ENCODE data around the gene ILKAP. TPM values are rescaled to one million over a fixed set of nuclear protein-coding genes. Genes with fewer than 3 reads are reported as not detected.

Gene ILKAP
- total RNA-seq, 1 donor from 2014 or later, result 25.0 TPM

GRCh38 chr2:238231809-238232208 is 28.3 kb upstream of the ILKAP start:
- no peak for DNase-seq (ENCODE audit: low read depth)
- H3K27me3 ChIP-seq (ENCODE audit: control insufficient read depth, insufficient read depth, low read length), result no peaks in the 10 kb centered on the region
- no peak for FAIRE-seq
- H3K4me3 ChIP-seq (ENCODE audit: low read depth, low read length), result no peak overlapping the region
- TF ChIP-seq CTCF (IDR thresholded peaks at IDR 0.05; ENCODE audit: insufficient read depth, low read length, severe bottlenecking), result no peak
- H3K36me3 ChIP-seq (ENCODE audit: control insufficient read depth, insufficient read depth, low read length), result no peaks in the 10 kb centered on the region

GRCh38 chr2:238231251-238231793 is 27.8 kb upstream of the ILKAP start:
- no peak for FAIRE-seq
- H3K36me3 ChIP-seq (ENCODE audit: control insufficient read depth, insufficient read depth, low read length), result no peaks in the 10 kb centered on the region
- TF ChIP-seq CTCF (IDR thresholded peaks at IDR 0.05; ENCODE audit: insufficient read depth, low read length, severe bottlenecking), result no peak
- no peaks in the 10 kb centered on the region for H3K27me3 ChIP-seq (ENCODE audit: control insufficient read depth, insufficient read depth, low read length)
- DNase-seq (ENCODE audit: low read depth), result peak; percentile 46
- H3K4me3 ChIP-seq (ENCODE audit: low read depth, low read length), result no peak overlapping the region

- H3K27me3 ChIP-seq (ENCODE audit: control insufficient read depth, insufficient read depth, low read length), result no peaks in the 10 kb centered on the region
- TF ChIP-seq CTCF (IDR thresholded peaks at IDR 0.05; ENCODE audit: insufficient read depth, low read length, severe bottlenecking), result no peak
- H3K4me3 ChIP-seq (ENCODE audit: low read depth, low read length), result no peak overlapping the region
- DNase-seq (ENCODE audit: low read depth) (no peak), FAIRE-seq (no peak)
- no peaks in the 10 kb centered on the region for H3K36me3 ChIP-seq (ENCODE audit: control insufficient read depth, insufficient read depth, low read length)
These were observed 27.2 kb upstream of the ILKAP start for GRCh38 chr2:238230699-238231098.

- no peaks in the 10 kb centered on the region for H3K27me3 ChIP-seq (ENCODE audit: control insufficient read depth, insufficient read depth, low read length)
- no peak overlapping the region for H3K4me3 ChIP-seq (ENCODE audit: low read depth, low read length)
- TF ChIP-seq CTCF (IDR thresholded peaks at IDR 0.05; ENCODE audit: insufficient read depth, low read length, severe bottlenecking), result no peak
- H3K36me3 ChIP-seq (ENCODE audit: control insufficient read depth, insufficient read depth, low read length), result no peaks in the 10 kb centered on the region
- DNase-seq (ENCODE audit: low read depth) (no peak), FAIRE-seq (no peak)
These were observed 25.2 kb upstream of the ILKAP start for GRCh38 chr2:238228700-238229099.

GRCh38 chr2:238227587-238228032 is 24.1 kb upstream of the ILKAP start:
- no peak overlapping the region for H3K4me3 ChIP-seq (ENCODE audit: low read depth, low read length)
- no peak for TF ChIP-seq CTCF (IDR thresholded peaks at IDR 0.05; ENCODE audit: insufficient read depth, low read length, severe bottlenecking)
- H3K27me3 ChIP-seq (ENCODE audit: control insufficient read depth, insufficient read depth, low read length), result no peaks in the 10 kb centered on the region
- no peak for FAIRE-seq
- no peak for DNase-seq (ENCODE audit: low read depth)
- no peaks in the 10 kb centered on the region for H3K36me3 ChIP-seq (ENCODE audit: control insufficient read depth, insufficient read depth, low read length)
